Measurements from ENCODE around the gene FOXK2. TPM values are rescaled to one million over a fixed set of nuclear protein-coding genes. Genes with fewer than 3 reads are reported as not detected.
"Not testable (repeated sequence)": the region's sequence is repeated elsewhere in the genome, so short reads cannot be mapped to it uniquely, and the experiment has no call there.

Gene FOXK2
- total RNA-seq, 1 experiment from 2014 or later, result 72.0 TPM

DNA sequence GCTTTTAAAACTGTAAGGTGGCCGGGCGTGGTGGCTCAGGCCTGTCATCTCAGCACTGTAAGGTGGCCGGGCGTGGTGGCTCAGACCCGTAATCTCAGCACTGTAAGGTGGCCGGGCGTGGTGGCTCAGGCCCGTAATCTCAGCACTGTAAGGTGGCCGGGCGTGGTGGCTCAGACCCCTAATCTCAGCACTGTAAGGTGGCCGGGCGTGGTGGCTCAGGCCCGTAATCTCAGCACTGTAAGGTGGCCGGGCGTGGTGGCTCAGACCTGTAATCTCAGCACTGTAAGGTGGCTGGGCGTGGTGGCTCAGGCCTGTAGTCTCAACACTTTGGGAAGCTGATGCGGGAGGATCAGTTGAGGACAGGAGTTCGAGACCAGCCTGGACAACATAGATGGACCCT lies 19.5 kb downstream of the FOXK2 start:
- H2BK12ac ChIP-seq (ENCODE audit: insufficient read length, low read depth, low read length); H3T11ph ChIP-seq (ENCODE audit: low read length); H3K23me2 ChIP-seq (ENCODE audit: insufficient read length, low read depth, low read length, poor library complexity, severe bottlenecking); H3K79me1 ChIP-seq (ENCODE audit: insufficient read depth, low read depth, low read length, poor library complexity, severe bottlenecking); H3K56ac ChIP-seq (ENCODE audit: insufficient read length, low read depth, low read length); H4K8ac ChIP-seq (replicated peaks; ENCODE audit: insufficient read length, low read depth, low read length); H2AK5ac ChIP-seq (ENCODE audit: insufficient read length, low read length); H2AFZ ChIP-seq (ENCODE audit: low read length); H2BK120ac ChIP-seq (ENCODE audit: low read depth, low read length, poor library complexity, severe bottlenecking); H3K27ac ChIP-seq (ENCODE audit: insufficient read length, low read depth, low read length); DNase-seq; H3K4me1 ChIP-seq (ENCODE audit: insufficient read depth, low read length); H4K91ac ChIP-seq (ENCODE audit: insufficient read length, low read depth, low read length); H3K23ac ChIP-seq (ENCODE audit: insufficient read length, low read depth, low read length); H3K36me3 Mint-ChIP-seq (ENCODE audit: insufficient read depth in 1 of 3, low read depth in 3 of 3); H3K27me3 Mint-ChIP-seq (ENCODE audit: low read depth); H3K27me3 ChIP-seq (ENCODE audit: insufficient read depth, low read length); H4K20me1 ChIP-seq (ENCODE audit: control insufficient read depth, insufficient read depth, insufficient read length); H3K9ac ChIP-seq (ENCODE audit: extremely low read depth, insufficient read length, low read length); H2BK20ac ChIP-seq (ENCODE audit: low read depth, low read length, poor library complexity, severe bottlenecking); H3K9me3 ChIP-seq (ENCODE audit: control insufficient read depth, low read depth, low read length); H3K18ac ChIP-seq (ENCODE audit: insufficient read length, low read depth, low read length); H2BK15ac ChIP-seq (ENCODE audit: low read depth, low read length); H2BK5ac ChIP-seq (ENCODE audit: insufficient read length, low read length); H3K4ac ChIP-seq (ENCODE audit: low read depth, low read length); H3K4me2 ChIP-seq (ENCODE audit: insufficient read depth, insufficient read length, low read length); H3K14ac ChIP-seq (ENCODE audit: insufficient read depth, low read length); H3K9me3 Mint-ChIP-seq; H4K5ac ChIP-seq (ENCODE audit: insufficient read length, low read depth, low read length); H3K4me3 Mint-ChIP-seq: not testable (repeated sequence)
- WGBS (ENCODE audit: extremely low coverage, insufficient read length, low lambda C conversion rate), result no CpG with 5 or more reads among the region's 18 CpGs
- H3K4me1 Mint-ChIP-seq, result peaks cover 33% of the 10 kb centered on the region in 2 experiments
- H3K79me2 ChIP-seq (ENCODE audit: insufficient read depth, low read length), result peaks cover 67% of the 10 kb centered on the region; the same call in 1 of the 2 replicates
- H3K27ac Mint-ChIP-seq, result peak overlapping the region in 2 of 3 experiments; percentile 8 to 17; a peak in 1 of 7 replicates

Data from H9 (cell line).